OCI-LY1 (cell line): ENCODE data around the gene HAGH.
"Not testable (repeated sequence)": the region's sequence is repeated elsewhere in the genome, so short reads cannot be mapped to it uniquely, and the experiment has no call there.

Experiments
- H2AFZ ChIP-seq: fragments of 200-600 bp; sonication (generic), shearing (Covaris generic); 2 replicates; pipeline ENCODE4 v1.6.0; 2014; ENCODE audit warnings: antibody characterized with exemption, mild to moderate bottlenecking, low read length
- H3F3A ChIP-seq: fragments of 200-600 bp; sonication (generic), shearing (Covaris generic); 2 replicates; pipeline ENCODE4 v1.6.0; 2014; ENCODE audit warnings: mild to moderate bottlenecking, antibody characterized with exemption, low read length, moderate library complexity; ENCODE audit not compliant: insufficient read depth
- H3K27ac ChIP-seq: fragments of 200-600 bp; sonication (generic); 2 replicates; pipeline ENCODE4 v1.5.1; 2014; ENCODE audit warnings: low read length, mixed run types, mild to moderate bottlenecking, low read depth; ENCODE audit not compliant: poor library complexity, severe bottlenecking
- H3K27me3 ChIP-seq: fragments of 200-600 bp; sonication (generic); 2 replicates; pipeline ENCODE4 v1.6.0; 2014; ENCODE audit warnings: antibody characterized with exemption, mild to moderate bottlenecking, low read length, moderate library complexity; ENCODE audit not compliant: insufficient read depth
- H3K36me3 ChIP-seq: fragments of 200-600 bp; sonication (generic); 2 replicates; pipeline ENCODE4 v1.6.1; 2014; ENCODE audit warnings: mild to moderate bottlenecking, antibody characterized with exemption, low read length, moderate library complexity, mixed read lengths; ENCODE audit not compliant: insufficient read depth
- H3K4me1 ChIP-seq: fragments of 200-600 bp; sonication (generic); 2 replicates; pipeline ENCODE4 v1.5.1; 2014; ENCODE audit warnings: mild to moderate bottlenecking, low read length, moderate library complexity; ENCODE audit not compliant: insufficient read depth, severe bottlenecking
- H3K4me2 ChIP-seq: fragments of 200-600 bp; sonication (generic), shearing (Covaris generic); 2 replicates; pipeline ENCODE4 v1.6.1; 2014; ENCODE audit warnings: low read length
- H3K4me3 ChIP-seq: fragments of 200-600 bp; sonication (generic); 2 replicates; pipeline ENCODE4 v1.5.1; 2014; ENCODE audit warnings: low read length, low read depth, mild to moderate bottlenecking, mixed read lengths; ENCODE audit not compliant: poor library complexity, severe bottlenecking
- H3K79me2 ChIP-seq: fragments of 200-600 bp; shearing (Covaris generic); 2 replicates; pipeline ENCODE4 v1.6.1; 2016; ENCODE audit warnings: mixed run types, low read length, mixed read lengths; ENCODE audit not compliant: insufficient read depth
- H3K9ac ChIP-seq: fragments of 200-600 bp; sonication (generic), shearing (Covaris generic); 2 replicates; pipeline ENCODE4 v1.6.1; 2014; ENCODE audit warnings: mild to moderate bottlenecking, low read length, mixed read lengths
- H3K9me2 ChIP-seq: fragments of 200-600 bp; sonication (generic), shearing (Covaris generic); 2 replicates; pipeline ENCODE4 v1.6.1; 2014; ENCODE audit warnings: low read depth, mild to moderate bottlenecking, low read length, mixed read lengths
- H3K9me3 ChIP-seq: fragments of 200-600 bp; shearing (Covaris generic); 2 replicates; pipeline ENCODE4 v1.6.1; 2014; ENCODE audit warnings: low read length, mixed read lengths
- H4K20me1 ChIP-seq: fragments of 200-600 bp; sonication (generic), shearing (Covaris generic); 2 replicates; pipeline ENCODE4 v1.6.0; 2016; ENCODE audit warnings: mild to moderate bottlenecking, low read length; ENCODE audit not compliant: insufficient read depth
- EZH2 ChIP-seq: fragments of 200-600 bp; sonication (generic), shearing (Covaris generic); IDR thresholded peaks from 2 replicates; pipeline ENCODE4 v1.8.0; 2017; ENCODE audit warnings: borderline replicate concordance, mixed run types, mild to moderate bottlenecking, antibody characterized with exemption, low read length, moderate library complexity, mixed read lengths
- TF ChIP-seq, protein P1 (sequence below): fragments of 200-600 bp; sonication (generic), shearing (Covaris generic); IDR thresholded peaks from 2 replicates; pipeline ENCODE4 v1.5.1; 2017; ENCODE audit warnings: mild to moderate bottlenecking, antibody characterized with exemption, low read length, moderate library complexity, mixed read lengths

HAGH gene

DNA sequence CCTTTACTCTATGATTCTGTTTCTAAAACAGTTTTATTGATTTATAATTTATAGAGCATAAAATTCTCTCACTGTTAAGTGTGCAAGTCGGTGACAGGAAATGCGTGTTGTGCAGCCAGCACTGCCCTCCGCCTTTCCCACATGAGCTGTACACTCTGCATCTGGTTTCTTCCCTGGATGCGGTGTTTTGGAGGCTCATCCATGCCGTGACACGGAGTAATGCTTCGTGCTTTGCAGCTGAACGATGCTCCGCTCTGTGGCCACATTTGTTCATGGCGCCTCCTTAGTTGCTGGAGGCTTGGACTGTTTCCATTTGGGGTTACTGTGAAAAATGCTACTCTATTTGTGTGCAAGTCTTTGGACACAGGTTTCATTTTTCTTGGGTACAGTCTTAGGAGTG is 25.9 kb downstream of the HAGH start:
- Histone ChIP-seq H3F3A (no peaks in the 10 kb centered on the region), H3K79me2 (no peaks in the 10 kb centered on the region), H2AFZ (no peak overlapping the region), H3K9ac (no peak overlapping the region), H3K4me2 (no peak overlapping the region), H3K4me1 (no peaks in the 10 kb centered on the region), H3K27me3 (no peaks in the 10 kb centered on the region), H4K20me1 (no peaks in the 10 kb centered on the region), H3K9me3 (peaks cover 8% of the 10 kb centered on the region), H3K27ac (no peak overlapping the region), H3K36me3 (peaks cover 7% of the 10 kb centered on the region; the same call in 1 of the 2 replicates), H3K4me3 (no peak overlapping the region), H3K9me2 (no peaks in the 10 kb centered on the region)
- TF ChIP-seq, protein P1, sequence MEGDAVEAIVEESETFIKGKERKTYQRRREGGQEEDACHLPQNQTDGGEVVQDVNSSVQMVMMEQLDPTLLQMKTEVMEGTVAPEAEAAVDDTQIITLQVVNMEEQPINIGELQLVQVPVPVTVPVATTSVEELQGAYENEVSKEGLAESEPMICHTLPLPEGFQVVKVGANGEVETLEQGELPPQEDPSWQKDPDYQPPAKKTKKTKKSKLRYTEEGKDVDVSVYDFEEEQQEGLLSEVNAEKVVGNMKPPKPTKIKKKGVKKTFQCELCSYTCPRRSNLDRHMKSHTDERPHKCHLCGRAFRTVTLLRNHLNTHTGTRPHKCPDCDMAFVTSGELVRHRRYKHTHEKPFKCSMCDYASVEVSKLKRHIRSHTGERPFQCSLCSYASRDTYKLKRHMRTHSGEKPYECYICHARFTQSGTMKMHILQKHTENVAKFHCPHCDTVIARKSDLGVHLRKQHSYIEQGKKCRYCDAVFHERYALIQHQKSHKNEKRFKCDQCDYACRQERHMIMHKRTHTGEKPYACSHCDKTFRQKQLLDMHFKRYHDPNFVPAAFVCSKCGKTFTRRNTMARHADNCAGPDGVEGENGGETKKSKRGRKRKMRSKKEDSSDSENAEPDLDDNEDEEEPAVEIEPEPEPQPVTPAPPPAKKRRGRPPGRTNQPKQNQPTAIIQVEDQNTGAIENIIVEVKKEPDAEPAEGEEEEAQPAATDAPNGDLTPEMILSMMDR: no peak
- TF ChIP-seq EZH2: no peak

DNA sequence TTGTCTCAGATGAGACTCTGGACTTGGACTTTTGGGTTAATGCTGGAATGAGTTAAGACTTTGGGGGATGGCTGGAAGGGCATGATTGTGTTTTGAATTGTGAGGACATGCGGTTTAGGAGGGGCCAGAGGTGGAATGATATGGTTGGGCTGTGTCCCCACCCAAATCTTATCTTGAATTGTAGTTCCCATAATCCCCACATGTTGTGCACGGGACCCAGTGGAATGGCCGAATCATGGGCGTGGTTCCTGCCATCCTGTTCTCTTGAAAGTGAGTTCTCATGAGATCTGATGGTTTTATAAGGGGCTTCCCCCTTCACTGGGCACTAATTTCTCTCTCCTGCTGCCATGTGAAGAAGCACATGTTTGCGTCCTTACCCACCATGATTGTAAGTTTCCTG is 27.4 kb downstream of the HAGH start:
- not testable (repeated sequence) for H3K9me3 ChIP-seq, H3K9ac ChIP-seq, H2AFZ ChIP-seq, H3K4me2 ChIP-seq, H3K79me2 ChIP-seq, H3K36me3 ChIP-seq, H3K9me2 ChIP-seq, H3K27me3 ChIP-seq, H3K27ac ChIP-seq, H3F3A ChIP-seq, H3K4me1 ChIP-seq, H3K4me3 ChIP-seq, H4K20me1 ChIP-seq

DNA sequence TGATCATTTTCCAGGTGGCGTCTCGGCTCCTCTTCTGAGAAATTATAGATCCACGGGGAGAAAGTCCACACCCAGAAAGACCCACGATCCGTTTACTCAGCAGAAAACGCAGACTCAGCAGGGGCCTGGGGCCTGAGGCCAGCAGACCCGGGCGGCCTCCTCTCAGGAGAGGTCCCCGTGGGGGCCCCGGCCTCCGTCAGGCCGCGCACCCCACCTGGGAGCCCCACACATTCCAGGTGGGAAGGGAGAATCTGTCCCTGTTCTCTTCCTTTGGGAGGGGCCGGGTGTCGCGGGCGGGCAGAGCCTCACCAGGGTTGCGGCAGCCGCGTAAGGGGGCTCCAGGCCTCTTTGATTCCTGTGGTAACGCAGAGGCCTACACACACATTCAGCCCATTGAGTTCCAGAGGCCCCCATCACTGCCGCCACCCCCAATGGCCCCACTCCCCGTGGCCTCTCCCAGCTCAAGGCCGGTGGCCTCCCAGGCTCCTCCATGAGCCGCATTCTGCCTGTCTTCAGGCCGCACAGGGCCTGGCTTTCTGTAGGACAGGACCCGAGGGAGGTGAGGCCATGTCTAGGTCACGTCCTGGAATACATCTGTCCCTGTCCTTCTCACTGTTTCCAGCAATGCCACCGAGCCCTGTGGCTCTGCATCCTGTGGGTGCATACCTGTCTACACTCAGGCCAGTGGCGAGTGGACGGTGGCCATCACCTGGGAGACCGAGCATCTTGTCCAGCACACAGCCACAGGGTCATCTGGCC is 31.5 kb downstream of the HAGH start:
- H3K9ac ChIP-seq: no peak overlapping the region
- no peaks in the 10 kb centered on the region for H3F3A ChIP-seq
- TF ChIP-seq, protein P1: no peak
- TF ChIP-seq EZH2: no peak
- H3K4me3 ChIP-seq: no peak overlapping the region
- no peak overlapping the region for H3K4me2 ChIP-seq
- peaks cover 7% of the 10 kb centered on the region for H3K36me3 ChIP-seq
- no peaks in the 10 kb centered on the region for H3K9me2 ChIP-seq
- H2AFZ ChIP-seq: no peak overlapping the region
- H4K20me1 ChIP-seq: no peaks in the 10 kb centered on the region
- peaks cover 5% of the 10 kb centered on the region for H3K9me3 ChIP-seq
- no peaks in the 10 kb centered on the region for H3K27me3 ChIP-seq
- no peak overlapping the region for H3K27ac ChIP-seq
- H3K79me2 ChIP-seq: no peaks in the 10 kb centered on the region
- no peaks in the 10 kb centered on the region for H3K4me1 ChIP-seq

DNA sequence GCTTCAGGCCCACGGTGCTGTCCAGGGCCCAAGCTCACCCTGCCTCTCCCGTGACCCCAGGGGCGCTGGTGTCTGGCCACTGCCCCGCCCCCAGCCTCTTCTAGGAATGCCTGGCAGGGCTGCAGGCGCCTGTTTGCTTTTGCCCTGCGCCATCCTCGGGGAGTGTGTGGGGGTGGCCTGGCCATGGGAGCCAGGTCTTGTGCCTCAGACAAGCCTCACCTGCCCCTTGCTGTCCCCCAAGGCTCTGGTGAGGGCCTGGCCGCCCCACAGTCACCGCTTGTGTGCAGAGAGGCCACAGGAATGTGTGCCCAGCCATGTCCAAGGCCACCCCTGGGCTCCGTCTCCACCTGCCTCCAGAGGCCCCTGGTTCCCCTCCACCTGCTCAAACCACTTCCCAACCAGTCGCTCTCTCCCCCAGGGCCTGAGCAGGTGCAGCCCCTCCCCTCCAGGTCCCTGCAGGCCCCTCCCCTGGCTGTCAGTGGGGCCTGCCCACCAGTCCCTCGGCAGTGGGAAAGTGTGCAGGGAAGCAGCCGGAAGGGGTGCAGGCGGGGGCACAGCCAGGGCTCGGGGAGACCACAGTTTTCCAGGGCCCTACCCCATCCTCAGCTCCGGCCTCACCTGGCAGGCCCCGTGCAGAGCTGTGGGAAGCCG is 32.3 kb downstream of the HAGH start:
- peaks cover 3% of the 10 kb centered on the region; the same call in 1 of the 2 replicates for H3K9me3 ChIP-seq
- TF ChIP-seq, protein P1: no peak
- no peak for TF ChIP-seq EZH2
- H3K36me3 ChIP-seq: peaks cover 8% of the 10 kb centered on the region
- H2AFZ ChIP-seq: no peak overlapping the region
- H3K27me3 ChIP-seq: no peaks in the 10 kb centered on the region
- no peaks in the 10 kb centered on the region for H3K79me2 ChIP-seq
- no peak overlapping the region for H3K9ac ChIP-seq
- H3K4me2 ChIP-seq: no peak overlapping the region
- no peaks in the 10 kb centered on the region for H4K20me1 ChIP-seq
- no peaks in the 10 kb centered on the region for H3F3A ChIP-seq
- H3K27ac ChIP-seq: no peak overlapping the region
- H3K4me1 ChIP-seq: no peaks in the 10 kb centered on the region
- no peaks in the 10 kb centered on the region for H3K9me2 ChIP-seq
- H3K4me3 ChIP-seq: no peak overlapping the region
